ENCODE data around the gene CPSF7.

DNA sequence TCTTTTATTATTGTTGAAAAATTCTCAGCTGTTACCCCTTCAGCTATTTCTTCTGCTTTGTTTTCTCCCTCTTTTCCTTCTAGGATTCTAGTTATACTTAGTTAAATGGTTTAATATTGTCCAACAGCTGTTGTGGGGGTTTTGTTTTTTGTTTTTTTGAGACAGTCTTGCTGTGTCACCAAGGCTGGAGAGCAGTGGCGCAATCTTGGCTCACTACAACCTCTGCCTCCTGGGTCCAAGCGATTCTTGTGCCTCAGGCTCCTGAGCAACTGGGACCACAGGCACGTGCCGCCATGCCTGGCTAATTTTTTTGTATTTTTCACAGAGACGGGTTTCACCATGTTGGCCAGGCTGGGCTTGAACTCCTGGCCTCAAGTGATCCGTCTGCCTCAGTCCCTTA is 12.8 kb upstream of the CPSF7 start:
- TF ChIP-seq POLR2A (IDR thresholded peaks at IDR 0.05) (no peak), CTCF (IDR thresholded peaks at IDR 0.05) (no peak)

All from body of pancreas (tissue), 4 donors.